HFF-Myc (cell line): ENCODE results near the gene HTR6.
"Not testable (repeated sequence)": the region's sequence is repeated elsewhere in the genome, so short reads cannot be mapped to it uniquely, and the experiment has no call there.

Source experiments
- DNase-seq: peaks from one replicate; pipeline ENCODE4 v3.0.0-alpha.2; 2011; ENCODE audit warnings: low read depth; ENCODE audit errors: extremely low read depth
- H3K4me3 ChIP-seq: replicated peaks from 2 replicates; pipeline ENCODE4 v1.5.1; 2011; ENCODE audit warnings: low read depth, mild to moderate bottlenecking, control low read depth, low read length
- CTCF ChIP-seq: IDR thresholded peaks from 2 replicates; pipeline ENCODE4 v1.5.1; 2012; ENCODE audit warnings: mild to moderate bottlenecking, low read depth, low read length, control low read depth; ENCODE audit errors: missing control alignments

The HTR6 gene

GRCh38 chr1:19629357-19629756, 35.3 kb upstream of the HTR6 start:
- no peak for TF ChIP-seq CTCF
- no peak for DNase-seq
- no peak overlapping the region for H3K4me3 ChIP-seq

- H3K4me3 ChIP-seq, DNase-seq: not testable (repeated sequence)
Measured at GRCh38 chr1:19630192-19630591, 34.5 kb upstream of the HTR6 start.

- no peak overlapping the region for H3K4me3 ChIP-seq
- TF ChIP-seq CTCF, result no peak
- DNase-seq, result no peak
Measured at GRCh38 chr1:19630720-19631395, 33.8 kb upstream of the HTR6 start.

GRCh38 chr1:19632211-19632610, 32.5 kb upstream of the HTR6 start:
- no peak overlapping the region for H3K4me3 ChIP-seq
- TF ChIP-seq CTCF, result no peak
- no peak for DNase-seq

GRCh38 chr1:19633106-19633505, 31.6 kb upstream of the HTR6 start:
- TF ChIP-seq CTCF, result no peak
- DNase-seq, result no peak
- no peak overlapping the region for H3K4me3 ChIP-seq

- DNase-seq, H3K4me3 ChIP-seq: not testable (repeated sequence)
Measured at GRCh38 chr1:19635064-19635463, 29.6 kb upstream of the HTR6 start.

- no peak overlapping the region for H3K4me3 ChIP-seq
- DNase-seq, result no peak
- TF ChIP-seq CTCF, result no peak
Measured at GRCh38 chr1:19635646-19636045, 29.0 kb upstream of the HTR6 start.

GRCh38 chr1:19636065-19636464, 28.6 kb upstream of the HTR6 start:
- TF ChIP-seq CTCF, result no peak
- DNase-seq, result no peak
- H3K4me3 ChIP-seq, result no peak overlapping the region

- DNase-seq, H3K4me3 ChIP-seq: not testable (repeated sequence)
Measured at GRCh38 chr1:19636749-19637148, 27.9 kb upstream of the HTR6 start.
